Brain microvascular endothelial cell (primary cell): ENCODE data around the gene MAML3.
A peak's percentile ranks its signal among the peaks of the same experiment; 100 is the strongest.

ENCODE experiments used
- DNase-seq: peaks from one replicate; pipeline ENCODE4 v3.0.0-alpha.2; 2020
- H3K27ac ChIP-seq: fragments of 250-450 bp; sonication (Bioruptor Pico); 2 replicates; pipeline ENCODE4 v1.5.1; 2020; ENCODE audit warnings: mild to moderate bottlenecking, moderate library complexity
- H3K27me3 ChIP-seq: fragments of 250-450 bp; sonication (Bioruptor Pico); replicated peaks from 2 replicates; pipeline ENCODE4 v1.5.1; 2020; ENCODE audit warnings: mild to moderate bottlenecking
- H3K36me3 ChIP-seq: fragments of 250-450 bp; sonication (Bioruptor Pico); replicated peaks from 2 replicates; pipeline ENCODE4 v1.5.1; 2020; ENCODE audit warnings: mild to moderate bottlenecking
- H3K4me3 ChIP-seq: 2 replicates; pipeline ENCODE4 v1.5.1; 2011; ENCODE audit warnings: low read depth, mild to moderate bottlenecking, control low read depth, low read length, moderate library complexity
- CTCF ChIP-seq: IDR thresholded peaks from 2 replicates; pipeline ENCODE4 v1.5.1; 2011; ENCODE audit warnings: low read depth, mild to moderate bottlenecking, moderate library complexity, low read length, control low read depth, inconsistent platforms; ENCODE audit errors: missing control alignments
- in situ Hi-C: cut with HindIII; loops from 2 replicates; pipeline ENCODE4 v1.10.0; 2017; ENCODE audit warnings: low sequenced_read_pairs, low pct_ligation_motif_present

MAML3 gene

GRCh38 chr4:139718358-139718757, 435.6 kb downstream of the MAML3 start:
- Histone ChIP-seq H3K36me3 (no peaks in the 10 kb centered on the region), H3K27ac (no peak overlapping the region), H3K4me3 (no peak overlapping the region), H3K27me3 (no peaks in the 10 kb centered on the region)
- DNase-seq: no peak
- no peak for TF ChIP-seq CTCF
- in situ Hi-C loops: no loop called here

GRCh38 chr4:139715746-139716391, 438.1 kb downstream of the MAML3 start:
- no peak overlapping the region for H3K4me3 ChIP-seq
- H3K27me3 ChIP-seq: no peaks in the 10 kb centered on the region
- DNase-seq: peak; percentile 65
- no peaks in the 10 kb centered on the region for H3K36me3 ChIP-seq
- in situ Hi-C loops: no loop called here
- peak overlapping the region; percentile 69 for H3K27ac ChIP-seq
- no peak for TF ChIP-seq CTCF

GRCh38 chr4:139712882-139713281, 441.1 kb downstream of the MAML3 start:
- Histone ChIP-seq H3K36me3 (no peaks in the 10 kb centered on the region), H3K27me3 (no peaks in the 10 kb centered on the region), H3K4me3 (no peak overlapping the region), H3K27ac (no peak overlapping the region)
- in situ Hi-C loops: no loop called here
- TF ChIP-seq CTCF: no peak
- no peak for DNase-seq

- no peak for TF ChIP-seq CTCF
- in situ Hi-C loops: no loop called here
- H3K27me3 ChIP-seq: no peaks in the 10 kb centered on the region
- no peak overlapping the region for H3K27ac ChIP-seq
- H3K4me3 ChIP-seq: no peak overlapping the region
- DNase-seq: no peak
- H3K36me3 ChIP-seq: no peaks in the 10 kb centered on the region
These were observed 442.5 kb downstream of the MAML3 start for GRCh38 chr4:139711461-139711860.

- no peaks in the 10 kb centered on the region for H3K36me3 ChIP-seq
- in situ Hi-C loops: no loop called here
- H3K27me3 ChIP-seq: no peaks in the 10 kb centered on the region
- no peak overlapping the region for H3K27ac ChIP-seq
- TF ChIP-seq CTCF: no peak
- no peak overlapping the region for H3K4me3 ChIP-seq
- no peak for DNase-seq
These were observed 443.9 kb downstream of the MAML3 start for GRCh38 chr4:139710073-139710472.

- no peaks in the 10 kb centered on the region for H3K27me3 ChIP-seq
- H3K27ac ChIP-seq: no peak overlapping the region
- in situ Hi-C loops: no loop called here
- DNase-seq: no peak
- H3K4me3 ChIP-seq: no peak overlapping the region
- TF ChIP-seq CTCF: no peak
- H3K36me3 ChIP-seq: no peaks in the 10 kb centered on the region
These were observed 444.3 kb downstream of the MAML3 start for GRCh38 chr4:139709660-139710059.
